T-cell (primary cell): ENCODE data around the gene JARID2. TPM values are rescaled to one million over a fixed set of nuclear protein-coding genes. Genes with fewer than 3 reads are reported as not detected.

ENCODE experiments used
- ATAC-seq, 4 experiments: fragments of 200-7000 bp in 3 of 4; fragments of 150-1000 bp in 1 of 4; cut with Tn5 transposase; replicated peaks in 1 of 4; 1 replicate in 3 of 4; 2 replicates in 1 of 4; pipeline ENCODE4 v1.10.0; 2021; ENCODE audit warnings: moderate library complexity in 3 of 4, mild to moderate bottlenecking in 2 of 4, moderate number of reproducible peaks in 1 of 4
- CTCF ChIA-PET, 2 donors: fragments of 300-600 bp; sonication (Branson Sonifier 250); formaldehyde crosslinking; loops; one replicate each; lab custom pipeline; 2022; ENCODE audit warnings: antibody characterized with exemption in 2 of 2; lab: Charles Lee
- POLR2A ChIA-PET, 2 donors: fragments of 300-600 bp; sonication (Branson Sonifier 250); formaldehyde crosslinking; loops; one replicate each; lab custom pipeline; 2022; ENCODE audit warnings: antibody characterized with exemption in 2 of 2; lab: Charles Lee
- DNase-seq, 35 experiments: peaks; one replicate each; pipeline versions ENCODE4 v3.0.0 to v3.0.0-alpha.2; 2013 to 2023
- H3K27ac ChIP-seq: one replicate; pipeline ENCODE4 v1.5.1; 2013; ENCODE audit warnings: low read length
- H3K27me3 ChIP-seq, 2 experiments: replicated peaks in 1 of 2; 1 replicate in 1 of 2; 2 replicates in 1 of 2; pipeline versions ENCODE4 v1.6.1 to v1.7.0; 2013; ENCODE audit warnings: low read length in 1 of 2, mixed read lengths in 1 of 2; ENCODE audit not compliant: control insufficient read depth in 2 of 2, insufficient read depth in 2 of 2; ENCODE audit errors: extremely low read depth in 1 of 2
- H3K36me3 ChIP-seq, 2 donors: 1 replicate in 1 of 2; 2 replicates in 1 of 2; pipeline versions ENCODE4 v1.6.1 to v1.7.0; 2013; ENCODE audit warnings: low read length in 1 of 2; ENCODE audit not compliant: control insufficient read depth in 2 of 2, insufficient read depth in 1 of 2; ENCODE audit errors: extremely low read depth in 1 of 2
- H3K4me1 ChIP-seq, 2 experiments: 1 replicate in 1 of 2; 2 replicates in 1 of 2; pipeline versions ENCODE4 v1.6.1 to v1.7.0; 2013; ENCODE audit warnings: low read length in 2 of 2, mixed read lengths in 1 of 2; ENCODE audit not compliant: insufficient read depth in 2 of 2, control insufficient read depth in 1 of 2; ENCODE audit errors: extremely low read depth in 1 of 2
- H3K4me3 ChIP-seq, 2 donors: 1 replicate in 1 of 2; 2 replicates in 1 of 2; pipeline versions ENCODE4 v1.5.1 to v1.7.0; 2013; ENCODE audit warnings: mild to moderate bottlenecking in 2 of 2, low read length in 1 of 2, moderate library complexity in 1 of 2; ENCODE audit not compliant: control insufficient read depth in 1 of 2; ENCODE audit errors: extremely low read depth in 1 of 2
- H3K9me3 ChIP-seq: 2 replicates; pipeline ENCODE4 v1.7.0; 2013
- H3K27ac Mint-ChIP-seq, 2 donors: one replicate each; pipeline ENCODE4 v1.8.0; 2020 to 2021; ENCODE audit warnings: mild to moderate bottlenecking in 2 of 2, mixed read lengths in 2 of 2
- H3K27me3 Mint-ChIP-seq, 2 donors: one replicate each; pipeline ENCODE4 v1.8.0; 2021 to 2022; ENCODE audit warnings: mixed read lengths in 2 of 2
- H3K36me3 Mint-ChIP-seq: one replicate; pipeline ENCODE4 v1.8.0; 2021; ENCODE audit warnings: mixed read lengths
- H3K4me1 Mint-ChIP-seq, 3 donors: one replicate each; pipeline ENCODE4 v1.8.0; 2020 to 2022; ENCODE audit warnings: mixed read lengths in 3 of 3, mild to moderate bottlenecking in 1 of 3
- H3K4me3 Mint-ChIP-seq, 3 donors: one replicate each; pipeline ENCODE4 v1.8.0; 2020 to 2022; ENCODE audit warnings: mild to moderate bottlenecking in 3 of 3, mixed read lengths in 3 of 3, moderate library complexity in 3 of 3
- H3K9me3 Mint-ChIP-seq, 3 donors: one replicate each; pipeline ENCODE4 v1.8.0; 2020 to 2022; ENCODE audit warnings: mixed read lengths in 3 of 3
- WGBS: methylation state at CpG from one replicate; pipeline ENCODE4 v1.1.5; 2013; ENCODE audit warnings: missing lambda C conversion rate; ENCODE audit not compliant: insufficient coverage; 5-methylcytosine and 5-hydroxymethylcytosine counted together
- total RNA-seq, 35 experiments: library from RNA in 6 of 35; stranded (reverse) in 6 of 35; fragments of 120-200 nt in 1 of 35; gene quantifications; one replicate each; pipeline versions ENCODE4 v1.2.1 to v1.2.4 and lab custom pipeline; 2013 to 2026

Gene JARID2
- total RNA-seq, 5 donors from 2014 or later (not counting 1 experiment from before 2014, with no cell fraction given) = 19.8 to 27.9 (median 21.6) TPM

DNA sequence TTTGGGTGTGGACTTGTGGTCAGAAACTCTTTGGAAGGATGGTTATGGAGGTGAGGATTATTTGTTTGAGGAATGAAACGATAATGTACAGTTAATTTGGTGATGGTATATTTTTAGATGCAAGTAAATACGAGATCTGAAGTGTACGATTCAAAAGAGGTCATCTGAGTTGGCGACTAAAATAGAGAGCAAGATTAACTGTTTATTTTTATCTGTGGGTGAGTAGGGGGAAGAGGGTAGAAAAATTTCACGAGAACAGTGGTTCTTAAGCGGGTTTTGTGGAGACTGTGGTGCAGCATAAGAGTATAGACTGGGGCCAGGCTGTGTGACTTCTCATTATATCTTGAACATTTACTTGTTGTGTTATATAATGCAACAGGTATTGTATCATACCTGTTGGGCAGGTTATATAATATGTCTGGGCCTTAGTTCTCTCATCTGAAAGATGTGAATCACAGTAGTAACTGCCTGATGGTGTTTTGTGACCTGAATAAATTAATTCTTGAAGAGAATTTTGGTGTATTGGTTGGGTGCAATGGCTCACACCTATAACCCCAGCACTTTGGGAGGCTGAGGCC is 171.2 kb downstream of the JARID2 start:
- ChIA-PET CTCF (no interaction called here), POLR2A (no interaction called here)
- peaks cover 15 to 16% of the 10 kb centered on the region in 2 experiments for H3K4me1 ChIP-seq
- Mint-ChIP-seq H3K27ac (peak overlapping the region in 1 of 2 donors; percentile 50), H3K4me1 (peaks cover 30 to 39% (median 38%) of the 10 kb centered on the region in 3 donors), H3K9me3 (peaks cover 0 to 28% (median 7%) of the 10 kb centered on the region in 3 donors), H3K4me3 (no peak overlapping the region), H3K27me3 (no peaks in the 10 kb centered on the region), H3K36me3 (peaks cover 52% of the 10 kb centered on the region)
- DNase-seq = no peak
- no peak overlapping the region for H3K4me3 ChIP-seq
- ATAC-seq = no peak
- no peaks in the 10 kb centered on the region for H3K36me3 ChIP-seq
- no peaks in the 10 kb centered on the region for H3K27me3 ChIP-seq
- 55% methylated on average over 4 of the region's 6 CpGs for WGBS
- H3K27ac ChIP-seq = no peak overlapping the region
- H3K9me3 ChIP-seq = no peaks in the 10 kb centered on the region

DNA sequence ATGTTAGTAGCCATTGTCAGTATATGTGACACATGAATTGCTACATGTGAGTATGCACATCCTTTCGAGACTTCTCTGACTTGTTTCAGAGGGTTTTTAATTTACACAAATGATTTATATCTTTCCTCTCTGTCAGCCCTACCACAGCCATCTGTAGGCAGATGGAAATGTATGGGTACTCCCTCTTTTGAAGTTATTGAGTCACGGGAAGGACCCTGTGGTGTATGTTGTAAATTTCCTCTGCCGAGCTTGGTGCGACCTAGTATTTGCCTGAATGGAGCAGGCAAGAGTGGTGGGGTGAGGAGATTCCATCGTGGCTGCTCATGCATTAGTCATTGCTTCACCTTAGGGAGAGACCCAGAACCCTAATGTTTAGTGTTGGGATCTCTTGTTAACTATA is 171.9 kb downstream of the JARID2 start:
- no peaks in the 10 kb centered on the region for H3K36me3 ChIP-seq
- Mint-ChIP-seq H3K27ac (no peak overlapping the region), H3K9me3 (peaks cover 0 to 28% (median 7%) of the 10 kb centered on the region in 3 donors), H3K4me1 (peaks cover 31 to 43% (median 37%) of the 10 kb centered on the region in 3 donors), H3K4me3 (no peak overlapping the region), H3K36me3 (peaks cover 45% of the 10 kb centered on the region), H3K27me3 (no peaks in the 10 kb centered on the region)
- no peak overlapping the region for H3K4me3 ChIP-seq
- WGBS = 64% methylated on average over 2 of the region's 5 CpGs
- CTCF ChIA-PET = no interaction called here
- POLR2A ChIA-PET = no interaction called here
- no peaks in the 10 kb centered on the region for H3K9me3 ChIP-seq
- H3K4me1 ChIP-seq = peaks cover 18 to 24% of the 10 kb centered on the region in 2 experiments
- ATAC-seq = no peak
- no peaks in the 10 kb centered on the region for H3K27me3 ChIP-seq
- no peak overlapping the region for H3K27ac ChIP-seq
- no peak for DNase-seq

DNA sequence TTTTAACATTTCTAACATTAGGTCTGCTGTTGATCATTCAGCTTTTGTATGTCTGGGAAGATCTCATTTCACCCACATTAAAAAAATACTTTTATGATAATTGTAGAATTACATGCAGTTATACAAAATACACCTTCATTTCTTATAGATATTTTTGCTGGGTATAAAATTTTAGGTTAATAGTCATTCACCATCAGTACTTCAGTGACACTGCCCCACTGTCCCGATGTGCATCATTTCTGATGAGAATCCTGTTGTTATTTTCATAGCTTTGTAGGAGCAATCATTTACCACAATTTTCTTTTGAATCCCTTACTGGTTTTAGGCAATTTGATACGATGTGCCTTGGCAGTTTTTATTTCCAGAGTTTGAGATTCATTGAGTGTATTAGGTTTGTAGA is 173.6 kb downstream of the JARID2 start:
- Histone ChIP-seq H3K9me3 (no peaks in the 10 kb centered on the region), H3K36me3 (no peaks in the 10 kb centered on the region), H3K4me1 (peaks cover 26 to 30% of the 10 kb centered on the region in 2 experiments), H3K27ac (no peak overlapping the region), H3K27me3 (no peaks in the 10 kb centered on the region), H3K4me3 (no peak overlapping the region)
- Mint-ChIP-seq H3K4me3 (no peak overlapping the region), H3K4me1 (peaks cover 41 to 49% (median 45%) of the 10 kb centered on the region in 3 donors), H3K27ac (no peak overlapping the region), H3K36me3 (peaks cover 43% of the 10 kb centered on the region), H3K9me3 (peaks cover 0 to 28% (median 7%) of the 10 kb centered on the region in 3 donors), H3K27me3 (no peaks in the 10 kb centered on the region)
- POLR2A ChIA-PET = no interaction called here
- WGBS = no CpG with 5 or more reads among the region's 2 CpGs
- CTCF ChIA-PET = no interaction called here
- DNase-seq (no peak), ATAC-seq (no peak)

DNA sequence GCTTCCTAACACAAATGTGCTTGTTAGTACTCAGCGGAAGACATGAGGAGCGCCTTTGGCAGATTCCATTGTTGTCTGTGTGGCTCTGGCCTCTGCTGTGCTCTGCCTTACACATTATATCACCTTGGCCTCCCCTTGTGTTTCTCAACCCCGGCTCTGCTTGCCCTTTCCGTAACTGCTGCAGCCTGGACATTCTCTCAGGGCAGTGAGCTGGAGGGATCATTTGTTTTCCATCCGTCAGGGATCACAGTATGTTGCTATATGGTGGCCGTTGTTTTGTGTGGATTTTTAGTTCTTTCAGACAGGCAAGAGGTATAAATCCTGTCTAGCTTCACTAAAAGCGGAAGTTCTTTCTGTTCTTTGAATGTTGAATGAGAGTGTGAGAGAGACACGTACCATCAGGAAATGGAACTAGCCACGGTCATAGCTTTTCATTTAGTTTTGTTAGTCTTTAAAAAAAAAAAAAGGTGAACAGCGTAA is 175.1 kb downstream of the JARID2 start:
- Mint-ChIP-seq H3K36me3 (peaks cover 48% of the 10 kb centered on the region), H3K27me3 (no peaks in the 10 kb centered on the region), H3K4me3 (peak overlapping the region; percentile 39 to 66 (median 44)), H3K9me3 (peaks cover 0 to 28% (median 7%) of the 10 kb centered on the region in 3 donors), H3K27ac (peak overlapping the region; percentile 76 to 86), H3K4me1 (peaks cover 52 to 62% (median 54%) of the 10 kb centered on the region in 3 donors)
- 59% methylated on average over 6 of the region's 10 CpGs for WGBS
- ATAC-seq = peak; percentile 69 to 77 (median 74)
- Histone ChIP-seq H3K27me3 (no peaks in the 10 kb centered on the region), H3K36me3 (no peaks in the 10 kb centered on the region), H3K4me1 (peaks cover 26 to 30% of the 10 kb centered on the region in 2 experiments), H3K27ac (peak overlapping the region; percentile 43), H3K9me3 (no peaks in the 10 kb centered on the region), H3K4me3 (peak overlapping the region in 1 of 2 donors; percentile 32)
- ChIA-PET CTCF (interaction anchor here (0.6 to 1.0 kb wide), 7 partner anchors 8 to 1375 kb away, joined by 3 to 7 read pairs (median 4); no protein-coding TSS in a partner anchor), POLR2A (interaction anchor here in 1 of 2 donors (0.7 kb wide), 1 partner anchor 200 kb away, joined by 3 read pairs; no protein-coding TSS in a partner anchor)
- peak in 1 of 35 experiments; percentile 31 for DNase-seq

DNA sequence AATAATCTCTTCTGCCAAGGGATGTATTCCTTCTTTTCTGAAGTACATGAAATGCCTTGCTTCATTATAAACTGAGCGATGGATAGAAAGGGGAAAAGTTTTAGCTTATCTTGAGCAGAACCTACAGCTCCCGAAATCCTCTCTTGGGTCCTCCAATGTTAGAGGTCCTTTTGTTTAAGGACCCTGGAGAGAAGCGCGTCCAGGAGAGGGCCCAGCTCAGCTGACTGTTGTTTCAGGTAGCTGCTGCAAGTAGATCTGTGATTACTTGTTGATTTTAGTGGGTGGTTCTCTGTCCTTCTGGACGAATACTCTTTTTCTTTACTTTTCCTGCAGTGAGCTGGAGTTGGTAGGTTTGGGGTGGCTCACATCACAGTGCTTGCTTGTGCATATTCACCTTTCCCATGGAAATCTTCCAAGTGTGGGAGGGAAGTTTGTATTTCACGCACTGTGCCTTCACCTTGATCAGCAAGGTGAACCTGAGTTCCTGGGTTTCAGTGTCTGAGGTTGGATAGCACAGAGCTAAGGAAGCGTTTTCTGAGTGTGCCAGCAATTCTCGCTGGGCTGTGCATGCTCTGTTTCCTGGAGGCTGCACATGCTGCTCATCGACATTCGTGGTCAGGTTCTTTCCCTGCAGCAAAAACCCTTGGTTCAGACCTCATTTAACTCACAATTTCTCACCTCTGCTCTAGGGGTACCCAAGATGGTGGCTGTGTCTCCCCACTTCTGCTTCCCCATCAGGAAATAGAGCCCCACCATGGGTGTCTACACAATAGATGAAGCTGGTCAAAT is 176.3 kb downstream of the JARID2 start:
- H3K36me3 Mint-ChIP-seq = peaks cover 42% of the 10 kb centered on the region
- CTCF ChIA-PET = interaction anchor here (0.7 to 1.0 kb wide), 5 partner anchors 18 to 114 kb away, joined by 3 to 6 read pairs (median 6); no protein-coding TSS in a partner anchor
- Histone ChIP-seq H3K27me3 (no peaks in the 10 kb centered on the region), H3K4me1 (peaks cover 26 to 38% of the 10 kb centered on the region in 2 experiments), H3K4me3 (peak overlapping the region in 1 of 2 donors; percentile 15), H3K27ac (no peak overlapping the region), H3K36me3 (no peaks in the 10 kb centered on the region), H3K9me3 (no peaks in the 10 kb centered on the region)
- peak overlapping the region in 1 of 2 donors; percentile 13 for H3K27ac Mint-ChIP-seq
- WGBS = 39% methylated on average over 8 of the region's 10 CpGs
- peak in 15 of 35 experiments; percentile 8 to 55 (median 21) for DNase-seq
- ATAC-seq = peak; percentile 32 to 84 (median 70)
- peaks cover 61 to 68% (median 63%) of the 10 kb centered on the region in 3 donors for H3K4me1 Mint-ChIP-seq
- peak overlapping the region in 2 of 3 donors; percentile 15 to 66 for H3K4me3 Mint-ChIP-seq
- POLR2A ChIA-PET = interaction anchor here in 1 of 2 donors (0.7 kb wide), 1 partner anchor 1750 kb away, joined by 7 read pairs; no protein-coding TSS in a partner anchor
- H3K27me3 Mint-ChIP-seq = no peaks in the 10 kb centered on the region
- peaks cover 0 to 23% (median 7%) of the 10 kb centered on the region in 3 donors for H3K9me3 Mint-ChIP-seq
